DOHH2 (cell line): Measurements from ENCODE around the gene CDH6.

Experiments
- CTCF ChIP-seq: fragments of 200-600 bp; sonication (generic); IDR thresholded peaks from one replicate; pipeline ENCODE4 v1.5.1; 2014; ENCODE audit warnings: antibody characterized with exemption, mild to moderate bottlenecking, low read depth, low read length; ENCODE audit not compliant: poor library complexity, severe bottlenecking
- EZH2phosphoT487 ChIP-seq: fragments of 200-600 bp; sonication (generic); IDR thresholded peaks from 2 replicates; pipeline ENCODE4 v1.6.1; 2017; ENCODE audit warnings: borderline replicate concordance, mild to moderate bottlenecking, antibody characterized with exemption, low read length, moderate library complexity, mixed read lengths

- TF ChIP-seq CTCF (no peak), EZH2phosphoT487 (no peak)
Measured at GRCh38 chr5:31244921-31245320, 51.4 kb downstream of the CDH6 start.
